AG04449 (cell line): ENCODE data around the gene UBASH3A.

ENCODE experiments used
- CTCF ChIA-PET: fragments of 350-600 bp; formaldehyde crosslinking; extraction: SDS; loops from one replicate; lab custom pipeline; 2021; ENCODE audit warnings: antibody characterized with exemption; lab: Yijun Ruan, JAX
- POLR2A ChIA-PET: fragments of 400-600, 350-600 bp; formaldehyde crosslinking; extraction: SDS; loops from one replicate; lab custom pipeline; 2020; ENCODE audit warnings: antibody characterized with exemption, inconsistent platforms; lab: Yijun Ruan, JAX
- DNase-seq: peaks from one replicate; pipeline ENCODE4 v3.0.0-alpha.2; 2010; ENCODE audit warnings: low read depth, low spot score
- H3K4me3 ChIP-seq: 2 replicates; pipeline ENCODE4 v1.5.1; 2011; ENCODE audit warnings: low read depth, mild to moderate bottlenecking, control low read depth, low read length
- TF ChIP-seq, protein P1 (sequence below): IDR thresholded peaks from one replicate; pipeline ENCODE4 v1.5.1; 2011; ENCODE audit warnings: mild to moderate bottlenecking, moderate library complexity, low read length, control low read depth, inconsistent platforms; ENCODE audit not compliant: insufficient read depth; ENCODE audit errors: missing control alignments

Gene UBASH3A

DNA sequence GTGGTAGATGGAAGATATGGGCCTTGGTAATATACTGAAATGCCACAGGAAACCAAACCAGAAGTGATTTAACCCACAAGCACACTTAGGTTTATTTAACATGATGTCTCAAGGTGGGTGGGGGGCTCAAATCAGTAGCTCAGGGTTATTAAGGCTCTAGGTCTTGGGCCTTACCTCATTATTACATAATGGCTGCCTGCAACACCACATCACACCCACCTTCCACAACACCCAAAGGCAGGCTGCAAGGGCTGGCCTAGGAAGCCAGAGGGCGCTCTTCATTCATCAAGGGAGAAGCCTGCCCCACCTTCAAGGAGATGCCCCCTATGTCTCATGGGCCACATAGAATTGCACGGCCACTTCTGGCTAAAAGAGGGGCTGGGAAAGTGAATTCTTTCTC is 43.4 kb upstream of the UBASH3A start:
- no peak for DNase-seq
- POLR2A ChIA-PET = no interaction called here

DNA sequence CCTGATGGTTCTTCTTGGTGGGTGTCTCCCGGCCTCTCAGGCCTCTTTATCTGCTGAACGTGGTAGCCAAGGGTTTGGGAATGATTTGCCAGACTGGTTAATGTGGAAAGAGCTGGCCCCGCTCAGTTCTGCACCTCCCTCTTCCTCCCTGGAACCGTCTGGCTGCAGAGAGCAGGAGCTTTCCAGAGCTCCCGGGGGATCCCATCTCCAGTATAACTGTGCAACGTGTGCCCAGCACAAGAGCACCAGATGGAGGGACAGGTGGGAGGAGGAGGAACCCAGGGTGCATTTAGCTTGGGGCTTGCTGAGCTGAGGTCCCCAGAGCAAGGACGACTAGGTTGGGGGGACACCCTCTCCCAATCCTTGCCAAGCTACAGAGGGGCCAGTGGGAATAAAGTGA is 42.4 kb upstream of the UBASH3A start:
- no peak for DNase-seq
- POLR2A ChIA-PET = no interaction called here
- CTCF ChIA-PET = no interaction called here

More for the DNA sequence above, 43.4 kb upstream of the UBASH3A start:
- no peak overlapping the region for H3K4me3 ChIP-seq
- CTCF ChIA-PET = no interaction called here
- TF ChIP-seq, protein P1, sequence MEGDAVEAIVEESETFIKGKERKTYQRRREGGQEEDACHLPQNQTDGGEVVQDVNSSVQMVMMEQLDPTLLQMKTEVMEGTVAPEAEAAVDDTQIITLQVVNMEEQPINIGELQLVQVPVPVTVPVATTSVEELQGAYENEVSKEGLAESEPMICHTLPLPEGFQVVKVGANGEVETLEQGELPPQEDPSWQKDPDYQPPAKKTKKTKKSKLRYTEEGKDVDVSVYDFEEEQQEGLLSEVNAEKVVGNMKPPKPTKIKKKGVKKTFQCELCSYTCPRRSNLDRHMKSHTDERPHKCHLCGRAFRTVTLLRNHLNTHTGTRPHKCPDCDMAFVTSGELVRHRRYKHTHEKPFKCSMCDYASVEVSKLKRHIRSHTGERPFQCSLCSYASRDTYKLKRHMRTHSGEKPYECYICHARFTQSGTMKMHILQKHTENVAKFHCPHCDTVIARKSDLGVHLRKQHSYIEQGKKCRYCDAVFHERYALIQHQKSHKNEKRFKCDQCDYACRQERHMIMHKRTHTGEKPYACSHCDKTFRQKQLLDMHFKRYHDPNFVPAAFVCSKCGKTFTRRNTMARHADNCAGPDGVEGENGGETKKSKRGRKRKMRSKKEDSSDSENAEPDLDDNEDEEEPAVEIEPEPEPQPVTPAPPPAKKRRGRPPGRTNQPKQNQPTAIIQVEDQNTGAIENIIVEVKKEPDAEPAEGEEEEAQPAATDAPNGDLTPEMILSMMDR = no peak

DNA sequence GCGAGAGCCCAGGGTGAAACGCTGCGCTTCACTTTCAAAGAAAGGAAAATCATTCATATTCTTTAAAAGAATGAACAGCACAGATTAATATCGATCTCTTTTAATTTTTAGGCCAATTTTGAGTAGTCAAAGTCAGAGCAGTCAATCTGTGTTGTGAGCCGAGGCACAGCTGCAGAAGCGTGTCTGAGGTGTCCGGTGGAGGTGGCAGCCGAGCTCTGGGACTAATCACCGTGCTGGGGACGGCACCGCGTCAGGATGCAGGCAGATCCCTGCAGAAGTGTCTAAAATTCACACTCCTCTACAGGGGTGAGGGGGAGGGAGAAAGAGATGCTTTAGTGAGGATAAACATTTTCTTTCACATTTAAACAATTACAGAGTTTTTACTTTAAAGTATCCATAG is 41.5 kb upstream of the UBASH3A start:
- H3K4me3 ChIP-seq = no peak overlapping the region
- ChIA-PET CTCF (no interaction called here), POLR2A (no interaction called here)
- TF ChIP-seq, protein P1 = no peak
- no peak for DNase-seq

More for the DNA sequence above, 42.4 kb upstream of the UBASH3A start:
- no peak overlapping the region for H3K4me3 ChIP-seq
- TF ChIP-seq, protein P1 = no peak

DNA sequence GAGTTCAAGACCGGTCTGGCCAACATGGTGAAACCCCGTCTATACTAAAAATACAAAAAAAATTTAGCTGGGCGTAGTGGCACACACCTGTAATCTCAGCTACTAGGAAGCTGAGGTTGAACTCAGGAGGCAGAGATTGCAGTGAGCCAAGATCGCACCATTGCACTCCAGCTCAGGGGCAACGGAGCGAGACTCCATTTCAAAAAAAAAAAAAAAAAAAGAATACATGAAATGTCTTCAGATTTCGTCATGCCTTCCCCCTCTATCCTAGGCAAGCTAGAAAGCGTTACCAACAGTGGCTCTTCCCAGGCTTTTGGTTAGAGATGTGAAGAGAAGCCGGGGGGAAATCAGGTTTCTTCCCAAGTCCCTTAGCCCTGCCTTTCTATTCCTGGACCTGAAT is 41.0 kb upstream of the UBASH3A start:
- no peak overlapping the region for H3K4me3 ChIP-seq
- POLR2A ChIA-PET = no interaction called here
- no peak for DNase-seq
- TF ChIP-seq, protein P1 = no peak
- CTCF ChIA-PET = no interaction called here

DNA sequence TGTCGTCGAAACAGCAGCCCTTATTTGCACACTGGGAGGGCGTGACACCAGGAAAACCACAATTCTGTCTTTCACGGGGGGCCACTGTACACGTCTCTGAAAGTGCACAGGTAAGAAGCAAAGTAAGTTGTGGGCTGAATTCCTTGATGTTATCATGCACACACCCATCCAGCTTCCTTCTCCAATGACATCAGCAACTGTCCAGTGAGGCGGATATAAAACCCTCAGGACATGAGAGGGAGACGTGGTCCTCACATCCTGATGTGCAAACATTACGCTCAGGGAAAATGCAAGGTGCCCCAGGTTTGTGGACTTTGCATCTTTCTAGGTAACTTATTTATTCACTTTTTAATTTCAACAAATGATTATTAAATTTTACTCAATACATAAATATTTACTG is 40.4 kb upstream of the UBASH3A start:
- ChIA-PET CTCF (no interaction called here), POLR2A (no interaction called here)
- no peak overlapping the region for H3K4me3 ChIP-seq
- TF ChIP-seq, protein P1 = no peak
- DNase-seq = no peak

DNA sequence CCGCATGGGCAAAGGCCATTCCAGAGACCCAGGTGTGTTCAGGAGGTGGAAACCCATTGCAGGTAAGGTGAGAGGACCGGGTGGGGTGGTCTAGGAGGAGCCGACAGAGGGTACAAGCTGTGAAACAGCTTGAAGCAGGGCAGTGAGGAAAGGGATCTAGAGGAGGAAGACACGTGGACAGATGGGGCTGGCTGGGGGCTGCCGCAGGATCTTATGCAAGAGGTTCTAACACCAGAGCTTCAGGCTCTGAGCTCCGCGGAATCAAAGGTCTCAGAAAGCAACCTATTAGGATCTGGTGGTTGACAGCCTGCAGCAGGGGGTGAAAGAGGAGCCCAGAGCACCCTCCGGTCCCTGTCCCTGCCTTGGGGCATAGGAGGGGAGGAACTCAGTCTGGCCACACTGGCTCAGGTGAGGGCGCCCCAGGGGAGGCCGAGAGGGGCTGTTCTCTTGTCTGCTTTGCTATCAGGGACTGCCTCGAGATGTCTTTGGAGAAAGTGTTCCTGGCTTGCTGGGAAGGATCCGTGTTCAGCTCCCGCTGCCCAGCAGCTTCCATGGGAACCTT is 39.3 kb upstream of the UBASH3A start:
- ChIA-PET POLR2A (no interaction called here), CTCF (no interaction called here)
- TF ChIP-seq, protein P1 = no peak
- no peak overlapping the region for H3K4me3 ChIP-seq
- DNase-seq = no peak
